Left renal pelvis (tissue), 4 donors: ENCODE measurements around the gene FGD2. TPM values are rescaled to one million over a fixed set of nuclear protein-coding genes. Genes with fewer than 3 reads are reported as not detected.

ENCODE experiments used
- DNase-seq, 4 donors: peaks; one replicate each; pipeline ENCODE4 v3.0.0-alpha.2; 2013; ENCODE audit warnings: low read depth in 4 of 4, low spot score in 3 of 4
- polyA plus RNA-seq, 4 donors: library from polyadenylated mRNA; unstranded; fragments of 120-200 nt; gene quantifications; one replicate each; pipeline ENCODE4 v1.2.1, GENCODE V29; 2013; ENCODE audit not compliant: insufficient read length in 4 of 4

FGD2 gene
- polyA plus RNA-seq, 4 donors = 1.2 to 3.9 (median 2.4) TPM

DNA sequence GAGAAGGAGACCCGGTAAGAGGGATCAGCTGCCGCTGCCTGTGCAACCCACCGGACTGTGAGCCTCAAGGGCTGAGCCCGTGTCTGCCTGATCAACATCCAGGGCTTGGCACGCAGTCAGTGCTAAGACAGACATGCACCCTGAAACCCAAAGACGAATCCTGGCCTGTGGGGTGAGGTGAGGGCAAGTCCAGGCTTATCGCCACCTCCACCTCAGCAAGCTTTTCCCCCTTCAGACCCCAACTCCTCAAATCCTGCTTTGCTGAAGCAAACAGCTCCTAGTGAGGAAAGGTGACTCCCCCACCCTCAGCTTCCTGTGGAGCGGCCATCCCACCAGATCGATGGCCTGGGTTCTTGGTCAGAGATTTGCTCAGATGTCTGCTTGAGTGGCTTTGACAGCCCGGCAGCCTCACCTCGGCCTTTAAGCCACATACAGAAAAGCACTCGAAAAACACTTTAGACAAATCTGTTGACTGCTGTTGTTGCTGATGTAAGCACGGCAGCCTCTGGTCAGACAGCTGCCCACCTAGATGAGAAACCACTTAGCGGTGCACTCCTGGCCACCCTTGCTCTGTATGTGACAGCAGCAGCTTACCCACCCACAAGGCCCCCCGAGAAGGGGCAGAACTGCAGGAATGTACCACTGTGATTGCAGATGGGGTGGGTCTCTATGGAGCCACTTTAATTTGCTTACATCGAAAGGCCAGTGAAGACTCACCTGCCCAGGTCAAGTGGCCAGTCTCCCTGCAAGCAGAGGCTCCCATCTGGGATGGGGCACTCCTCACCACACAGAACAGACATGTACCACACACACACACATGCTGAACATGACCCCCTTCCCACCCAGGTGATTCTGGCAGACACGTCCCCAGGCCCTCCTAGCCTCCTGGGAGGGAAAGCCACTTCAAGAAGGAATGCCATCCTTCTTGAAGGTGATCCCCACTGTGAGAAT is 34.3 kb upstream of the FGD2 start:
- DNase-seq = no peak

DNA sequence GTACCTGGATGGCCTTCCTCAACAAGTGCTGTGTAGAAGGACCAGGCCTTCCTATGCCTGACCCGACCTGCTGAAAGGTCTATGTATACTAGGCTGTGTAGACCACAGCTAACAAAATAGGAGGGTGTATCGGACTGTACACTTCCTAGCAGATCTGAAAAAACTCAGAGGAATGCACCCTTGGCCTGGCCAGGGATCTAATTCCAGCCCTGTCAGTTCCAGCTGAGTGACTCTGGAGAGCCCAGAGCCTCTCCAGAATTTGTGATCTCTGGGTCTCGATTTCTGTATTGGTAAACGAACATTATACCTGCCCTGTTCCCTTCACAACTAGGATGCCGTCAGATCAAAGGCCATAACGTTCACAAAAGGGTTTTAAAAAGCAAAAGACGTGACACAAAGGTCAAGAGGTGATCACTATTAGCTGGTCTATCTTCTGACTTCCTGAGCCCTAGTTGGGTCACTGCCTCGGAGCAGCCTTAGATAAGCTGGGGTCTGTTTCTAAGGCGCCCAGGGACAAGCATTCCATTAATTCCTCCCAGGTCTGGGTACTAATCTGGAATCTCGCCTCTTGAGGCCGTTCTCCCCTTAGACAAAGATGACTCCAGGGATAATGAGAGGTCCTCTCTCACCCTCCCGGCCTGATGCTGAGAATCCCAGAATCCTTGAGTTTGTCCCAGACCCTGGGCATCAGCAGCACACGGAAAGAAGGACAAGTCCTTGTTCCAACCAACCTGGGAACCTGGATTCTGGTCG is 33.4 kb upstream of the FGD2 start:
- no peak for DNase-seq

DNA sequence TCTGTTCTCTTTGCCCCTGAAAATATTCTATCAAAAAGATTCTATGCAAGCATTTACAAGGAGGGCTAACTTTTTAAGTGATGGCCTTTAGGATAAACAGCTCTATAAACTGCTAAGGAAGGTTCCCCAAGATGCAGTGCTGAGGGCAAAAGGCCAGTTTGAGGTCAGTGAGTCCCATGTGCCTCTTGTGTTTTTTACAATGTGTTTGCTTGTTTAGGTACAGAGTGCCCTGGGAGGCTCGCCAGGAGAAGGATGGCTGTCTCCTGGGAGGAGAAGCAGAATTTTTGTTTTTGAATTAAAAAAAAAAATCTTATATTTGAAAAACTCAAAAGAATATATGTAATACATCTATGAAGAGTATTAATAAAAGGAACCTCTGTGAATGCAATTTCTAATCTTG is 32.3 kb upstream of the FGD2 start:
- no peak for DNase-seq

DNA sequence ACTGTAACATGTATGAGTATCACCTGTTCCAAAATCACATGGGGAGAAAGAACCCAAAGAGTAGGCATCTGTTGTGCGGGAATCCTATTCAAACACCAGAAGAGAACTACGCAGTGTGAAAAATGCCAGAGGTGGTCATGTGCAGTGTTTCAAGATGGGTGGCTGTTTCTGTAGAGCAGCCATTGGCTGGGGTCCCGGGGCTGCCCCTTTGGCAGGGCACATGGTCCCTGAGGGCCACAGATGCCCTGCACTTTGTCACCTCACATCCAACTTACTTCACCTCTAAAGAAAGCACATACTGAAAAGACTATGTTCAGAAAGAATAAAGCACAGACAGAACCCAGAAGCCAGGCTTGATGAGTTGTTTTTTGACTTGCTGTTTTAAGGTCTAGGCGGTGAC is 31.8 kb upstream of the FGD2 start:
- DNase-seq = no peak

DNA sequence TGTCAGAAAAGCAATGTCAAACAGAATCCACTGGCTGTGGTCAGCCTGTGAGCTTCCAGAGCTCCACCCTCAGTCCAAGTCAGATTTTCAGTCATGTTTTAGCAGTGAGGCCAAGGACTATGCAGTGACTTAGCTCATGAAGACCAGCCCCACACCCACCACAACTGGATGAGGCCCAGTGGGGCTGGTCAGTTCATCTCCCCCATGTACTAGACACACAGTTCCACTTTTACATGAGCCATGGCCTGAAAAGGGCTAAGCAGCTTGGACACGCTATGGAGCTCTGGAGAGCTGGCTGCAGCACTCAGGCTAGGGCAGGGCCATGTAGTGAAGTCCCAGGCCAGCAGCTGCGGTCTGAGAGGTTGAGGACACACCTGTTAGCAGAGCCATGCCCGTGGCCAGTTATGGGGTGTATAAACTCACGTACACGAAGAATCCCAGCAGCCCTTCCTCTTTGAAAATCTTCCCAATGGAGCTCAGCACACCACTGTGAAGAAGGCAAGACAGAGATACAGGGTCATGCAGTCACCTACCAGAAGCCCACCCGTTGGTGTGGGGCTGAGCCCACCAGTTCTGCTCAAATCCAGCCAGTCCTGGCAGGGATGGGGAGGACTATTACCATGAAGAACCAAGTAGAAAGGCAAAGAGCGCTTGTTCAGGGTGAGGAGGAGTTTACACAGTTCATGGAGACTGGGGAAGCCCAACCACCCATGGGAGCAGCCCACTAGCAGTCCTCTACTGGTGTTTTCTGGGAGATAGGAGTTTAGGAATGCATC is 30.0 kb upstream of the FGD2 start:
- DNase-seq = no peak

DNA sequence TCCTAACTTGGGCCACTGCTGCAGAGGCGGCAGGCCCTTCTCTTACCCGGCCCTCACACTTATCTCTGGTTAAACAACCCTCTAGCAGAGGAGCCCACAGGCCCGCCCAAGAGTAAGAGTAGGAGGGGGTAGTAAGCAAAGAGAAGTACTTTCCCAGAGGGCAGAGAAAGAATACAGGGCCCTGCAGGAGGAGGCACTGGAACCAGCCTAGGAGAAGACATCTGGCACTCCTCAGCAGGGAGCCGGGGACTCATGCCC is 29.5 kb upstream of the FGD2 start:
- no peak for DNase-seq

DNA sequence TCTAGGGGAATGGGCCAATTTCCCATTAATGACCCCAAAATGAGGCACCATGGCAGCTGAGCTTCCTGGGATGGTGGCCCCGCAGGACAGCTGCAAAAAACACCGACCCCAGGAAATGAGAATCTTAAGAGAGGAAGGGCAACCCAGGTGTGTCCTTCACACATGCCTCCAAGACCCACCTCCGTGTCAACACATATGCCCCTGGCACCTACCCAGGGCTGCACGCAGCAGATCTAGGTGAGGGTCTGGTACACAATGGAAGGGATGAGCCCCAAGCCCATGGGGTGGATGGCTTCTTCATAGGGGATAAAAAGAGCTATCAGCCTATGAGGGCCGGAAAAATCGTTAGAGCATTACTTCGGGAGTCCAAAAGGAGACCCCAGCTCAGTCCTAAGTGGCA is 28.9 kb upstream of the FGD2 start:
- DNase-seq = no peak

DNA sequence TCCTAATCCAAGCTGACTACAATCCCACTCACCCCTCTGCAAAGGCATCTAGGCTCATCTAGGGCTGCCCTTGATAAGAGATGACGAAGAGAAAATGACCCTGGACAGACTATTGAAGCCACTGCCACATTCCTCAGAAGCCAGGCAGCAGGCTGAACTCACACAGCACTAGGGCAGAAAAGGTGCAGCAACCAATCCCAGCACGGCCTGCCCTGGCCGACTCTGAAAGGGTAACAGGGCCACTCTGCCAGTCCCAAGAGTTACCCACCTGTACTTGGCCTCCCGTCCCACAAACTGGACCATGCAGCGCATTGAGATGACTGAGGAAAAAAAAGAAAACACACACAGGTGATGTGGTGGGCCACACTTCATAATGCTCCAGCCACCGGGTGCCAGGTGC is 28.5 kb upstream of the FGD2 start:
- DNase-seq = no peak

DNA sequence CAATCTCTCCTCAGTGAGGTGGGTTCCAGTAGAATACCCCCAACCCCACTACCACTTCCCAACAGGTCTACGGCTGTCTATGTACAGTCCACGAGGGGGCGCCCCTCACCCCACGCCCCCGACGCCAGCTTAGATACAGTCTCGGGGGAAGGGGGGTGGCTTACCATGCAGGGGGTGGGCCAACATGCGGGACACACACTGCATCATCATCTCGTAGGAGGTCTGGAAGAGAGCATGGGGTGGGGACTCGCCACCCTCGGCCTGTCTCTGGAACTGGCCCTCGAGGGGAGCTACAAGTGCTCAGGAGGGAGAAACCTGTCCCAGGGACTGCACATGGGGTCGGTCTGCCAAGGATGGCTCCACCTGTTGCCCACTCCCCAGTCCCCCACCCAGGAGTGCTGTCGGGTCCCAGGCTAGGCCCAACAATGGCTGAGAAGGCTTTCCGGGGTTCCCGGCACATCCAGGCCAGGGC is 27.9 kb upstream of the FGD2 start:
- no peak for DNase-seq

DNA sequence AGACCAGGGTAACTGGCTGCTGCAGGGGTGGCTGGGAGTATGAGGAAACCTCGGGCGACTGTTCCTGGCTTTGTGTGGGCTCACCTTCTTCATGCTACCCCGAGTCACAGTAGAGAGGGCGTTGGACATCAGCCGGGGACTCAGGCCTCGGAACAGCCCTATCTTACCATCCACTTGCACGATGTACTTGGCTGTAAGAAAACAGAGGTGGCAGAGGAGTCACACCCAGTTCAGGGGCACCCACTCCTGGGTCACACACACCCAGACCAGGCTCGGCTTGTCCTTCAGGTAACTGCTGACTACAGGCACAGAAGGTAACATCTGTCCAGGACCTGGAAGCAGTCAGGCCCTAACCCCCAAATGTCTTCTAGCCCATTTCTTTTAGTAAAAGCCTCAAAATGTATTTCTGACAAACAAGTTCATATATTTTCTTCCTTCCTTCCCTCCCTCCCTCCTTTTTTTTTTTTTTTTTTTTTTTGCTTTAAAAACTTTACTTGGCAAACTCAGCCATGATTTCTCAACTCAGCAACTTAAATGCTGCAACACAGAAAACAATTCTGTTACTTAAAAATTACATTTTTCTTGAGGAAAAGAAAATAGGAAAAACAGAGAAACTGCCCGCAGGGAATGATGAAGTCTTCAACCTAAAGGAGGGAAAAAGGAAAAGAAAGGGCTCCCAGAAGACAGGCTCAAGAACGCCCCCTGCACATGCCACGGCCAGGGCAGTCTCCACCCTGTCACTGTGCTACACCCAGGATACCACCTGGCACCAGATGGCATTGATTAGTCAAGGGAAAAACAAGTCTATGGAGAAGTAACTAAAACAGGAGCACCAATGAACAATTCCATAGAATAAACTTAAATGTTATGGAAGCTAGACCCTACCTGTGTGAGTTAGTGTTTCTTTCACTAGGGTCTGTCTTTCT is 26.8 kb upstream of the FGD2 start:
- no peak for DNase-seq

DNA sequence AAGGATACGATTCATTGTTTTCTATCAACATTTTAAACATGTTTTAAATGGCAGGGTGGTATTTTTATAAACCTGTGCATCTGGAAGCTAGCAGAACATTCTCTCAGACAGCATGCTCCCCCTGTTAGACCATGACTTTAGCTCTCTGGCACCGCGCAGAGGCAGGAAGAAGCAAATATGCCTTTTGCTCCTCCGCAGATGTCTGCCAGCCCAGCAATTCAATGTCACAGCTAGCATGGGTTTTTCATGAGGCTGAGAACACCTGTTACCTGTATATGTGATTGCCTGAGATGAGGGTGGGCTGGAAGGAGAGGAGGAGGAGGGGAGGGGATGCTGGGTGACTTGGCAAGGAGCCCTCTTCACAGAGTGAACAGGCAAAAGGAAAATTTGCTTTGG is 26.1 kb upstream of the FGD2 start:
- no peak for DNase-seq

DNA sequence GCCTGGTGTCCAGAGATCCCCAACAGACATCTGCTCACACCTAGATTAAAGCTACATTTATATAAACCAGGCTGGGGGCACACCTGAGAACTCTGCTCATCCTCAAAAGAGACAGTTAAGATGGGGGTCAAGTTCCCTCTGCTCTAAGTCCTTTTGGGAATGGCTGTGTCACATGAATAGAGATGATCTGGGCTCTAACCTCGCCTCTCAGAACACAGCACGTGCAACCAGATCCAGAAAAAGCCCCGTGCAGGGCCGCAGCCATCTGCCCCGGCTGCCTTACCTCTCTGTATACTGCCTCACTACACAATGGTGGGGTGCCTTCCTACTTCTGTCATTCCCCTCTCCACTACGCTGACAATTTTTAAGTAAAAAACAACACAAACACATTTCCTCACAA is 25.3 kb upstream of the FGD2 start:
- DNase-seq = no peak

DNA sequence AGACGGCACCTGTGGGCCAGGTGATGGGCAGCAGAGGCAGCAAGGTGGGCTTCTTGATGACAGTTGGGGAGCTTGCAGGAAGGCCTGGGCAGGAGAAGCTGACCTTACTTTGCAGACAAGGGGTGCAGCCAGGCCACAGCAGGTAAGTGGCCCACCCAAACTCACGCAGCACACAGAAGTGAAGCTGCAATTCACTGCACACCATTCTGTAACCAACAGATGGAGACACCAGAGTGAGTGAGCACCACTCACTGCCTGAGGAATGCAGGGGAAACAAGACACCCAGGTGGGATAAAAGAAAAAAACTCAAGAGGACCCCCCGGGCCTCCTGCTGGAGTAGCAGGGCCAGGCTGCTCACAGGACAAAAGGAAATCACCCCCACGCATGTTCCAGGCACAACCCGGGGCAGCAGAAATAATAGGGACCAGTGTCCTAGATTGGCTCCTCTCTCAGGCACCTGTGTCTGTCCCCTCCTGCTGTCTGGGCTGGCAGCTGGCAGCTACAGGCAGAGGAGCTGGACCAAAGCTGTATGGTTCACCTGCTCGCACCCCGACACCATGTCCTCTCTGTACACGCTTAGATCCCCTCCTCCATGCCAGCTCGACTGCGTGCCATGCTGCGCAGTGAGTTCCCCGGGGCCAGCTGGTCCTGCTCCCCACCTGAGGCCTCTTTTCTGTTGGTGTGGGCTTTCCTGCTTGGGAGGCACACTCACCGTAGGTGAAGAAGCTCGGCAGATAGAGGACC is 24.4 kb upstream of the FGD2 start:
- DNase-seq = no peak

DNA sequence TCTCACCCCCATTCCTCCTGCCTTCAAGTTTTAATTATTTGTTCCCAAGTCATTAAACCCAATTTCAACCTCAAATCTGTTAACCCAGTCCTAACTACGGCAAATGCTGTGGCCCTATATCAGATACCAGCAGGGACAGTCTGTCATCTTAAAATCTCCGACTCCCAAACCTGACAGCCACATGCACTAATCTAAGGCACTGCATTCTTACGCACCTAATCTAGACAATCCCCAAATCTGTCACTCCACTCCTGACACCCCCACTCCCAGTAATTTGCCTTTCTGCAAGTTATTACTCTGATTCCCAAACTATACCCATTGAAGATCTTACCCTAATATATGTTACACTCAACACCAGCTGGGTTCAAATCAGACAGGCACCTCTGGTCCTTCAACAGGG is 21.9 kb upstream of the FGD2 start:
- no peak for DNase-seq

DNA sequence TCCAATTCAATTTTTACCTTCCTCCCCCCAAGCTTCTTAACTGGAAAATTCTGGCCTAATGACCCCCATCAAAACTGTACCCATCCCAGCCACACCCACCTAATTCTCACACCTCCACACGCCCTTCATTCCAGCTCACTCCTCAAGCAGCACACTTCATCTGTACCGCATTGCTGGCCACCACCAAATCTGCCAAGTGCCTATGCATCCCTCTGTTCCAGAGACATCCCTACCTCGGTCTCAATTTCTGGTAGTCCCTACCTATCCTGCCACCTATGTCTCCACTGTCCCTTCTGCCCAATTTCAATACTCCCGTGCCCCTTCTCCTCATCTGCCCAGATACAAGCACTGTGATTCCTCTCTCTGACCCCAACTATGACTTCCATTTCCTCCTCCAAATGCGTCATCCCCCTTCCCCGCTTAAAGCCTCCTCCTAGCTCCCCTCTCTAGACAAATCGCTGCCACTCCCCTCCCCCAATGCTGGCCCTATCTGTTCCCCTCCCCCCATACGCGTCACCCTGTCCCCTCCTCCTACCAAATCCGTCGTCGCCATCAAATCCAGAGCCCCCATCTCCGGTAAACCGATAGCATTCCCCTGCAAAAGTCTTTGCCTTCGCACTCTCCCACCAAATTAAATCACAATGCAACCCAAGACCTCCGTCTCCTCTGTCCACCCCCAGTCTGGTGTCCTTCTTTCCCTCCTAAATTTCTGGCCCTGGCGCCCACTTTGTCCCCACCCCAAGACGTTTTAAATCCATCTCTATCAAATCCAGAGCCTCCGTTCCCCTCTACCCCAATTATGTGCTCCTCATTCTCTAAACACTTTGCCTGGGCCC is 20.7 kb upstream of the FGD2 start:
- no peak for DNase-seq

DNA sequence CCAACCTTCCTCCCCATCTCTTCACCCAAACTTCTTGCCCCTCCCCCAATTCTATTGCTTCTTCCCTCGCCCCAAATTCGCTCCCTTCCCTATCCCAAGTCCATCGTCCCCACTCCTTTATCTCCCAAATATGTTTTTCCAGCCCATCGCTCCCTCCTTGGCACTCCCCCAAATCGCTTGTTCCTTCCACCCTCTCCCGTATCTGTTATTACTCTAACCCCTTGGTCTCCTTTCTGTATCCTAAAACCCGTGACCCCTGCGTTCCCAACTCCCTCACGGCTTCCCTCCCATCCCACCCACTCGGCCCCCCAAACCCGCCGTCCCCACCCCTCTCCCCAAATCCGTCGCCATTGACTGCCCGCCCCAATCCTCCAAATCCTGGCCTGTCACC is 20.0 kb upstream of the FGD2 start:
- DNase-seq = no peak

DNA sequence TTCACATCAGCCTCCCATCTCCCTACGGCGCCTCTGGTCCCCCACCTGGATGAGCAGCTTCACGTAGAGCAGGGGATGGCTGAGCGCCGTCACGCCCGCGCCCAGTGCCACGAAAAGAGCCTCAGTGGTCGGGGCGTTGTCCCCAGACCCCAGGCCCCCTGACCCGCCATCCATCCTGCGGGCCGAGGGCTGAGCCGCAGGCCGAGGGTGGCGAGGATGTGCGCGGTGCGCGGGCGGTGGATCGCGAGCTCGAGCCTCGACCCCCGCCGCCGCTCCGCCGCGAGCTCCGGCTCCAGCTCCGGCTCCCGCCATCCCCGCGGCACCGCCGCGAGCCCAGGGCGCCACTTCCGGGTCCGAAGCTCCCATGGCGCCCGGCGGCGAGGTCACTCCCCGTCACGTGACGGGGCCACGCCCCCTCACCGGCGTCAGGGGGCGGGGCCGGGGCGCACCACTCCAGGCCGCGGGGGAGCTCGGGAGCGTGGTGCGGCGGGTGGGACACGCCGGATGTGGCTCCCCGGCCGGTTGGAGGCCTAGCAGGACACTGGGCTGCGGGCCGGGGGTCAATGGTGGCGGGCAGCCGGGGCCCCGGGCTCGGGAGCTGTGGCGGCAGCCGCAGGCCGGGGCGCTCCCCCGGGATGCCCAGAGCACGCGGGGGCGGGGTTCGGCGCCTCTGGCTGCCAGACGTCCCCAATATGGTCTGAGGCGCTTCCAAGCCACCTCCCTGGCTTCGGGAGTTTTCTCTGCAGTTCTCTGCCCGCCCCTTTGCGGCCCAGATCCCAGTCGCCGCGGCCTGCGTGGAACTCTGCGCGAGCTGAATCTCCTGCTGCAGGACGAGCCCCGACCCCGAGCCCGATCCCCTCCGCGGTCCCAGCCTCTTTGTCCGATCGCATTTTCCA is 19.4 kb upstream of the FGD2 start, which contains the start of gene MTCH1:
Gene MTCH1, minus strand, starts transcription at position 389 of the 896 bp plus-strand sequence. Its CDS starts 23 bp downstream, at position 366.
- DNase-seq = peak; percentile 77 to 83 (median 82)

DNA sequence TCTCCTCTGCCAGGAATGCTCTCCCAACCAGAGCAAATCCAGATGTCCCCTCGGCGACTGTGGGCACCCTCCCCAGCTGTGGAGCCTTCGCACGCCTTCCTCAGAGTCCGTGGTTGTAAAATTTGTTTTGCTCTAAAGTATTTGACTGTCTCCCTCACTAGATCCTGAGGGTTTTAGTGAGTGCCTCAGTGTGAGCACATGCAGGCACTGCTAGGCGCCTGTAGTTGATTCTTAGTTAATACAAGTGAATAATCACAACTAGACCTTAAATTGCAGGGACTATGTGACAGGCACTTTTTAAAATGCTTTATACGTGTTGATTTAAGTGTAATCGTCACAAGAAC is 18.8 kb upstream of the FGD2 start:
- no peak for DNase-seq
